ENCODE measurements around the gene LAMTOR3. TPM values are rescaled to one million over a fixed set of nuclear protein-coding genes. Genes with fewer than 3 reads are reported as not detected.

The LAMTOR3 gene
- 10 to 100 TPM; 45.6 to 67.2 TPM for total RNA-seq

- intact Hi-C loops (cut with DNase I) = loop anchor here (5.0 kb wide), 1 partner anchor 53 kb away; the partner anchor contains the start of gene DNAJB14
- DNase-seq = peak; percentile 93
- peak within 1 kb of the TSS; percentile 84 for H3K4me3 ChIP-seq
- H3K27me3 ChIP-seq = no peaks in the 10 kb centered on the region
- no peak for TF ChIP-seq CTCF (IDR thresholded peaks at IDR 0.05)
- H3K27ac ChIP-seq = peak within 1 kb of the TSS; percentile 66
- no peaks in the 10 kb centered on the region for H3K36me3 ChIP-seq
- peak within 1 kb of the TSS; percentile 90 to 94 for H3K9ac ChIP-seq (ENCODE audit: low read depth in 2 of 2, low read length in 2 of 2)
- no peaks in the 10 kb centered on the region for H3K9me3 ChIP-seq
- no peaks in the 10 kb centered on the region for H3K4me1 ChIP-seq
Measured at GRCh38 chr4:99894161-99894997, at the start of gene LAMTOR3. Gene LAMTOR3, minus strand, starts transcription at chr4:99894427. Its CDS starts 464 bp downstream, at chr4:99893963.

GRCh38 chr4:99938243-99938753, 44.1 kb upstream of the LAMTOR3 start:
- no peak overlapping the region for H3K27ac ChIP-seq
- no peaks in the 10 kb centered on the region for H3K9me3 ChIP-seq
- no peak for TF ChIP-seq CTCF (IDR thresholded peaks at IDR 0.05)
- no peaks in the 10 kb centered on the region for H3K36me3 ChIP-seq
- no peak overlapping the region for H3K4me3 ChIP-seq
- DNase-seq = no peak
- intact Hi-C loops (cut with DNase I) = no loop called here
- no peaks in the 10 kb centered on the region for H3K4me1 ChIP-seq
- H3K27me3 ChIP-seq = no peaks in the 10 kb centered on the region
- no peak overlapping the region for H3K9ac ChIP-seq (ENCODE audit: low read depth in 2 of 2, low read length in 2 of 2)

- TF ChIP-seq CTCF (IDR thresholded peaks at IDR 0.05) = no peak
- H3K4me3 ChIP-seq = no peak overlapping the region
- no peak for DNase-seq
- no peak overlapping the region for H3K27ac ChIP-seq
- no peaks in the 10 kb centered on the region for H3K4me1 ChIP-seq
- H3K27me3 ChIP-seq = no peaks in the 10 kb centered on the region
- no peak overlapping the region for H3K9ac ChIP-seq (ENCODE audit: low read depth in 2 of 2, low read length in 2 of 2)
- intact Hi-C loops (cut with DNase I) = no loop called here
- H3K36me3 ChIP-seq = no peaks in the 10 kb centered on the region
- H3K9me3 ChIP-seq = no peaks in the 10 kb centered on the region
Measured at GRCh38 chr4:99934891-99935290, 40.7 kb upstream of the LAMTOR3 start.

- H3K27ac ChIP-seq = no peak overlapping the region
- H3K4me3 ChIP-seq = no peak overlapping the region
- TF ChIP-seq CTCF (IDR thresholded peaks at IDR 0.05) = no peak
- DNase-seq = no peak
- H3K9me3 ChIP-seq = no peaks in the 10 kb centered on the region
- no peak overlapping the region for H3K9ac ChIP-seq (ENCODE audit: low read depth in 2 of 2, low read length in 2 of 2)
- H3K4me1 ChIP-seq = no peaks in the 10 kb centered on the region
- H3K27me3 ChIP-seq = no peaks in the 10 kb centered on the region
- intact Hi-C loops (cut with DNase I) = no loop called here
- no peaks in the 10 kb centered on the region for H3K36me3 ChIP-seq
Measured at GRCh38 chr4:99927566-99927965, 33.3 kb upstream of the LAMTOR3 start.

GRCh38 chr4:99921174-99921573, 26.9 kb upstream of the LAMTOR3 start:
- Histone ChIP-seq H3K4me3 (no peak overlapping the region), H3K36me3 (no peaks in the 10 kb centered on the region), H3K4me1 (no peaks in the 10 kb centered on the region), H3K27ac (no peak overlapping the region), H3K9me3 (no peaks in the 10 kb centered on the region), H3K27me3 (no peaks in the 10 kb centered on the region), H3K9ac (ENCODE audit: low read depth in 2 of 2, low read length in 2 of 2) (no peak overlapping the region)
- intact Hi-C loops (cut with DNase I) = no loop called here
- TF ChIP-seq CTCF (IDR thresholded peaks at IDR 0.05) = no peak
- no peak for DNase-seq
